ENCODE results near the gene CPPED1.
"Not testable (repeated sequence)": the region's sequence is repeated elsewhere in the genome, so short reads cannot be mapped to it uniquely, and the experiment has no call there.

CPPED1 gene

GRCh38 chr16:12766208-12766607, 37.5 kb downstream of the CPPED1 start:
- not testable (repeated sequence) for FAIRE-seq

- no peak for FAIRE-seq
These were observed 38.7 kb downstream of the CPPED1 start for GRCh38 chr16:12764813-12765488.

DNA sequence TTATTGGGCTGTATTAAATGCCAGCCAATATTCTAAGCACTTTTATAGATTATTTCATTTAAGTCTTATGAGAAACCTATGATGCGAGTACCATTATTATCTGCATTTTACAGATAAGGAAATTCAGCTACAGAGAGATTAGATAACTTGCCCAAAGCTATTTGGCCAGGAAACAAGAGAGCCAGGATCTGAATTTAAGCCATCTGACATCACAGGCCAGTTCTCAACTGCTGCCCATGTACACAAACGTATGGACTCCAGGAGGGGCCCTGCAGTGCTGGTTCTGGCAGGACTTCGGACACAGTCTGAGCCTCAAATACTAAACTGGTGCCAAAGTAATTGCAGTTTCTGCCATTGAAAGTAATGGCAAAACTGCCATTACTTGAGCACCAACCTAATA, 40.2 kb downstream of the CPPED1 start:
- no peak for FAIRE-seq

DNA sequence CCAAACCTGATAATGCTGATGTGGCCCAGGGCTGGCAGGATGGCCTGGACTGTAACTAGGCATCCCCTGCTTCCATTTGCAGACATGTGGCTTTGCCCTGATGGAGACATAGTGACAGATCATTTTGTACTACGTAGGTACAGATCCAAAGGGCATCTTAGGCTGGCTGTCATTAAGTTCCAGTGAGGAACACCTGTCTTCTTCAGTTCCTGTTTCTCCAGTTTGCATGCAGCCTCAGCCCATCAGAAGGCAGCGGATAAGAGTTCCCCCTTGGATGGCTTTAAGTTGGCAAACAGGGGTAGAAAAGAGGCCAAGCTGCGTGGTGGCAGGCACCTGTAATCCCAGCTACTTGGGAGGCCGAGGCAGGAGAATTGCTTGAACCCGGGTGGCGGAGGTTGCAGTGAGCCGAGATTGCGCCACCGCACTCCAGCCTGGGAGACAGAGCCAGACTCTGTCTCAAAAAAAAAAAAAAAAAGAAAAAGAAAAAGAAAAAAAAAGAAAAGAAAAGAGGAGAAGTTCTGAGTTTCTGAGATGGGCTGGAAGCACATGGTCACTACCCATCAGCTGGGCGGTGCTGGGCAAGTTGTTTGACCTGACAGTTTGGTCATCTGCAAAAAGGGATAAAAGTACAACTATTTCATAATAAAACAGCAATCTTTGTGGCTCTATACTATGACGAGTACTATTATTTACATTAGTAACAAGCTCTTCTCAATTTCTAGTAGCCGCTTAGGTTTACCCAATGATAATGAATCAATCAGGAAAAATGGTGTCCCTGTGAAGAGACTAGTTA, 42.7 kb downstream of the CPPED1 start:
- FAIRE-seq, result no peak

GRCh38 chr16:12758670-12759558, 44.8 kb downstream of the CPPED1 start:
- no peak for FAIRE-seq

DNA sequence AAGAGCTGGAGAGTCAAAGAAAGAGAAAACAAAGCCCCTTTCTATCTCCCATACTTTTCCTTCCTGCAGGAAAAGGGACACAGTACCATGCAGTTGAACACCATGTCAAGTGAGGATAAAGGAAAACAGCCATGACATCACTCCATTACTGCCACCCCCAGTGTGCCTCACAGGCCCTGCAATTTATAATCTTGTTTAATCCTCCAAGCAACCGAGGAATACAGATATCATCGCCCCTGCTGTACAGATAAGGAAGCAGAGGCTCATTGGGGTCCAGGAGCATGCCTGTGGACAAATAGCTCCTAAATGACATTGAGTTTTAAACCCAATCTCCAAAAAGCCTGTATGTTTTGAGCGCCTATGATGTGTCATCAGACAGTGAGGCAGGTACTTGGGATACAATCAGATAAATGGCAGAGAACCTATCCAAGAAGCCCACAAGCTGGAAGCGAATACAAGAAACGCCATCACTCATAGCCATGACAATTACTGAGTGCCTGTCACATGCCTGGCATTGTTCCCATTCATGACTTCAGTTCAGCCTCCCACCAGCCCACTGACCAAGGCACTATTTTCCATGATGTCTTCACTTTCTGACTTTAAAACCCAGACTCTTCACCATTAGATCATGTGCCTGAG, 45.5 kb downstream of the CPPED1 start:
- no peak for FAIRE-seq

DNA sequence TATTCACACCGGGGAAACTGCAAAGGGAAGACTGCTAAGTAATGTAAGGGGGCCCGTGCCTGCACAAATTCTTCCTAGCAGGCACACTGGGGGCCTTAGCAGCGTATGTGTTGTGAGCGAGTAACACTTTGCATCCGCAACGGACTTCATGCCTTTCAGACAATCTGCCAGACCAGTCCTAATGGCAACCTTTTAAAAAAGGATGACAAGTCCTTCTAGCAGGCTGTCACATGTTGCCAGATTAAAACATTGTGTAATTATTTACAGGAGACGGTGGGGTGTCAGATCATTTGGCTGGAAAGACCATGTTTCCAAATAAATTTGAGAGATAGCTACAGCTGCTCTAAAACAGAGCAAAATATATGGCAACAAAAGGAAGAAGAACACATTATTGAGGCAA, 46.1 kb downstream of the CPPED1 start:
- FAIRE-seq, result no peak

DNA sequence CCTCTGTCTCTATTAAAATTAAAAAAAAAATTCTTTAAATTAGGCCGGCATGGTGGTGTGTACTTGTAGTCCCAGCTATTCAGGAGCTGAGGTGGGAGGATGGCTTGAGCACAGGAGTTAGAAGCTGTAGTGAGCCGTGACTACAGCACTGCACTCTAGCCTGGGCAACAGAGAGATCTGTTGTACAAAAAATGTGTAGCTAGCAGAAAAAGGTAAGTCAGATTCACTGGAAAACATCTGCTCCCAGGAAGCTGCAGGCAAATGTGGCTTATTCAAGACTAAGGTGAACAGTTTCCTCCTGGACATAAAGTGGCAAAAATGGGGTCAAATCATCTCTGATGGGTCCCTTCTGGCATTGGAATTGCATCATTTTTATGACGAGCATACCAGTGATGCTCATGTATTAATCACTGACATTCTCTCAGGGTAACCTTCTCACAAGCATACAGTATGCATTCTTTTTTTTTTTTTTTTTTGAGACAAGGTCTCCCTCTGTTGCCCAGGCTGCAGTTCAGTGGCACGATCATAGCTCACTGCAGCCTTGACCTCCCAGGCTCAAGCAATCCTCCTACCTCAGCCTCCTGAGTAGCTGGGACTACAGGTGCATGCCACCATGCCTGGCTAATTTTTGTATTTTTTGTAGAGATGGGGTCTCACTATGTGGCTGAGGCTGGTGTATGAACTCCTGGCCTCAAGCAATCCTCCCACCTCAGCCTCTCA, 48.7 kb downstream of the CPPED1 start:
- FAIRE-seq, result no peak

DNA sequence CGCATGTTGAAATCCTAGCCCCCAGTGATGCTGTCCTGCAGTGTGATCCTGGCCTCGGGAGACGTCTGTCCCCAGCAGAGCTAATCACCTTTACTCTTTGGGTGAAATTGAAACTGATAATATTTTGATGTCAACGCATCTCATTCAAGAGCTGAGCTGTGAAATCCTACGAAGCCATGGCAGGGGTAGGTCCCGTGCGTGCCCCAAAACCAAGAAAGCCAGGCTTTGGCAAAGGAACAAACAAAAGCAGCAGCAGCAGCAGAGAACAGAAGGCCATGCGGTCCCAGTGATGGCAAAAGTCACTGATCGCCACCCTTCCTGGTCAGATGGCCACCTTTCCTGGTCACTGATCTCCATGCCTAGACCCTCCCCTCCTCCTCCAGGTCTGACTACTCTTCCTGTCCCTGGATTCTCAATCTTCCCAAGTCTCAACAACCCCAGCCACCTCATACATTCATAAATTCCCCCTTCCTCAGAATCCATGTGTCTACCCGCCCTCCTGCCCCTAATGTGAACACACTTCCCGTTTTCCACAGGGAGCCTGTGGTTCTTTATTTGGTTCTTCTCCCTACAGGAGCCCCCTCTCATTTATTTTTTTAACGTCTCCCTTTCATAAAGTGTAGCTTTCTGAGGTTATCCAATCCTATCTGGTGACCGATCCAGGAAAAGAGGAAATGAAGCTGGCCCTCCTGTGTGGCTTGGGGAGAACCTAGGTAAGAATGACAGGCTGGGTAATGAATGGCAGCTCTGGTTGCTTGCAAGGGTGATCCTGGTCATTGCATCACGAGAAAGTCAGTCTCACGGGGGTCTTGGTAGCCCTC, 50.3 kb downstream of the CPPED1 start:
- no peak for FAIRE-seq

DNA sequence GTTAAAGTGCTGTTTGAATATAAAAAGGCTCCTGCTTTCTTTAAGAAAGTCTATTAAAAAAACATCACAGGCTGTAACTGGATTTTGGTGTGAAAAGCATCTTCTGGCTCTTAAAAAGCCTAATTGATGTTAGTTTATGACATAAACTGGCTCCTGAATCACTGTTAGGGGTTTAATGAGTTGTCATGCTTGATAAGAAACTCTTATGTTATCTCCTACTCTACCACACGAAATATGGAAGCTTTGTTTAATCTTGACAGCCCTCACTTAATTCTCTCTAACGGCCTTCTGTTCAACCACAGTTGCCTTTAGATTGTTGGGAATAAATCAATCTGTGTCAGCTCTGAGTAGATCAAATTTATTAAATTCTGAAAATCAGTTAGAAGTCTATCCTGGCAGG, 51.5 kb downstream of the CPPED1 start:
- no peak for FAIRE-seq

DNA sequence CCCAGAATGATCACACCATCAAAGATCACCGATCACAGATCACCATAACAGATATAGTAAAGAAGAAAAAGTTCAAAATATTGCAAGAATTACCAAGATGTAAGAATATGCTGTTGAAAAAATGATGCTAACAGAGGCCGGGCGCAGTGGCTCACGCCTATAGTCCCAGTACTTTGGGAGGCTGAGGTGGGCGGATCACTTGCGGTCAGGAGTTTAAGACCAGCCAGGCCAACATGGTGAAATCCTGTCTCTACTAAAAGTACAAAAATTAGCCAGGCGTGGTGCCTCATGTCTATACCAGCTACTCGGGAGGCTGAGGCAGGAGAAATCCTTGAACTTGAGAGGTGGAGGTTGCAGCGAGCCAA, 53.2 kb downstream of the CPPED1 start:
- FAIRE-seq, result no peak

- FAIRE-seq, result no peak
These were observed 54.6 kb downstream of the CPPED1 start for GRCh38 chr16:12749076-12749475.

GRCh38 chr16:12747827-12748226, 55.9 kb downstream of the CPPED1 start:
- FAIRE-seq, result no peak

- FAIRE-seq, result no peak
These were observed 56.4 kb downstream of the CPPED1 start for GRCh38 chr16:12747261-12747660.

GRCh38 chr16:12744860-12745259, 58.8 kb downstream of the CPPED1 start:
- no peak for FAIRE-seq

DNA sequence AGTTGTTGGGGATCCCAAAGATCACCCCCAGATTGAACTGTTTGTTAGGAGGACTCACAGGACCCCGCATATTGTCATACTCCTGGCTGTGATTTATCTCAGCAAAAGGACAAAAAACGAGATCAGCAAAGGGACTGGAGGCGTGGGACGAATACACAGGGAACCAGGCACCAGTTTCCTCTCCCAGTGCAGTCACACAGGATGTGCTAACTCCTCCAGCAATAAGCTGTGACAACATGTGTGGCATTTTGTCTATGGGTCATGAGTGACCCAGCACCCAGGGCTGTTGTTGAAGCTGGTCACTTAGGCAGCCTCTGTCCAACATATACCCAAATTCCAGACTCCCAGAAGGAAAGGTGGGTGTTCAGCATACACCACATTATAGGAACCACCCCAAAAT, 60.9 kb downstream of the CPPED1 start:
- no peak for FAIRE-seq

- FAIRE-seq, result no peak
These were observed 62.6 kb downstream of the CPPED1 start for GRCh38 chr16:12740986-12741610.

GRCh38 chr16:12739738-12740137, 63.9 kb downstream of the CPPED1 start:
- FAIRE-seq, result no peak

DNA sequence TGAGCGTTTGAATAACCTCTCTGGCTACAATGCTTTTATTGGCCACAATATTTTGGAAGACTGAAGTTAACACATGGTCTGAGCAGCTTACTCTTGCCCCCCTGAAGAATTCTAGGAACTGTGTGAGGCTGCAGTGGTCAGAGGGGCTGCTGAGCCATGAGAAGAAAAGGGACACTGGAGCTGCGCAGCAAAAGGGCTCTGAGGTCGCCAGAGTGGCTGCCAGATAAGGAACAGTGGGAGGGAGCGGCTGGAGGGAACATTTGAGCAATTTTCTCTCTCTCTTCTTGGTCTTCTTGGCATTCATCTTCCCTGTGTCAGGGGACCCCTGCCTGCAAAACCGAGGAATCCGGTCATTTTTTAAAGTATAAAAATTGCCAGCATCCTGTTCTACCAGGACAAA, 66.1 kb downstream of the CPPED1 start:
- FAIRE-seq, result no peak

GRCh38 chr16:12735805-12736204, 67.9 kb downstream of the CPPED1 start:
- FAIRE-seq, result no peak

GRCh38 chr16:12732600-12732999, 71.1 kb downstream of the CPPED1 start:
- no peak for FAIRE-seq
